ENCODE measurements around the gene PAX5.

- TF ChIP-seq ZNF274 (IDR thresholded peaks at IDR 0.05; ENCODE audit: low read depth, low read length) (no peak), YY1 (IDR thresholded peaks at IDR 0.05; ENCODE audit: insufficient read depth, insufficient read length) (no peak)
Observed at GRCh38 chr9:36940500-36940853, 93.6 kb downstream of the PAX5 start.

All from NT2/D1 (cell line).